RWPE2 (cell line): ENCODE measurements around the gene PICK1.

Source experiments
- ATAC-seq: fragments of 200-7000 bp; cut with Tn5 transposase; 3 replicates; pipeline ENCODE4 v1.9.1; 2021; ENCODE audit warnings: low read depth
- DNase-seq: peaks from one replicate; pipeline ENCODE4 v3.0.0-alpha.2; 2020; ENCODE audit warnings: low spot score
- H3K27ac ChIP-seq: fragments of 450-650 bp; 2 replicates; pipeline ENCODE4 v1.5.1; 2017; ENCODE audit warnings: mild to moderate bottlenecking; ENCODE audit not compliant: poor library complexity, severe bottlenecking
- H3K27me3 ChIP-seq: fragments of 250-450 bp; sonication (Bioruptor Pico); 2 replicates; pipeline ENCODE4 v1.5.1; 2021; ENCODE audit warnings: mild to moderate bottlenecking, moderate library complexity; ENCODE audit not compliant: insufficient read depth, poor library complexity, severe bottlenecking
- H3K36me3 ChIP-seq: fragments of 250-450 bp; sonication (Bioruptor Pico); 2 replicates; pipeline ENCODE4 v1.5.1; 2020; ENCODE audit warnings: low read depth, mild to moderate bottlenecking, moderate library complexity
- H3K4me1 ChIP-seq: fragments of 250-450 bp; sonication (Bioruptor Pico); 2 replicates; pipeline ENCODE4 v1.5.1; 2021; ENCODE audit warnings: mild to moderate bottlenecking, moderate library complexity; ENCODE audit not compliant: insufficient read depth, poor library complexity, severe bottlenecking
- H3K4me3 ChIP-seq: fragments of 250-450 bp; sonication (Bioruptor Pico); 2 replicates; pipeline ENCODE4 v1.5.1; 2021; ENCODE audit warnings: mild to moderate bottlenecking, moderate library complexity; ENCODE audit not compliant: severe bottlenecking
- H3K9me3 ChIP-seq: fragments of 250-450 bp; sonication (Bioruptor Pico); 2 replicates; pipeline ENCODE4 v1.5.1; 2021; ENCODE audit warnings: mild to moderate bottlenecking, moderate library complexity; ENCODE audit not compliant: severe bottlenecking
- CTCF ChIP-seq: fragments of 450-650 bp; IDR thresholded peaks from one replicate; pipeline ENCODE4 v1.5.1; 2017; ENCODE audit warnings: mild to moderate bottlenecking, moderate library complexity; ENCODE audit not compliant: poor library complexity, severe bottlenecking

Gene PICK1

GRCh38 chr22:38041760-38042487 lies 15.3 kb upstream of the PICK1 start:
- Histone ChIP-seq H3K27ac (no peak overlapping the region), H3K4me1 (no peaks in the 10 kb centered on the region), H3K36me3 (no peaks in the 10 kb centered on the region), H3K4me3 (no peak overlapping the region), H3K27me3 (no peaks in the 10 kb centered on the region), H3K9me3 (no peaks in the 10 kb centered on the region)
- DNase-seq (no peak), ATAC-seq (no peak)
- TF ChIP-seq CTCF = no peak

- no peak for ATAC-seq
These were observed 14.8 kb upstream of the PICK1 start for GRCh38 chr22:38042488-38042790.

GRCh38 chr22:38043151-38044039 lies 13.8 kb upstream of the PICK1 start:
- Histone ChIP-seq H3K9me3 (no peaks in the 10 kb centered on the region), H3K27me3 (no peaks in the 10 kb centered on the region), H3K36me3 (no peaks in the 10 kb centered on the region), H3K27ac (no peak overlapping the region), H3K4me1 (no peaks in the 10 kb centered on the region), H3K4me3 (no peak overlapping the region)
- no peak for TF ChIP-seq CTCF
- DNase-seq = no peak
- no peak for ATAC-seq

More at GRCh38 chr22:38042488-38042790, 14.8 kb upstream of the PICK1 start:
- H3K4me1 ChIP-seq = no peaks in the 10 kb centered on the region
- no peaks in the 10 kb centered on the region for H3K36me3 ChIP-seq
- no peak for DNase-seq
- no peak for TF ChIP-seq CTCF
- no peaks in the 10 kb centered on the region for H3K9me3 ChIP-seq
- no peak overlapping the region for H3K4me3 ChIP-seq
- H3K27ac ChIP-seq = no peak overlapping the region
- H3K27me3 ChIP-seq = no peaks in the 10 kb centered on the region

- no peak for ATAC-seq
- Histone ChIP-seq H3K36me3 (no peaks in the 10 kb centered on the region), H3K4me1 (no peaks in the 10 kb centered on the region), H3K27ac (no peak overlapping the region), H3K9me3 (no peaks in the 10 kb centered on the region), H3K27me3 (no peaks in the 10 kb centered on the region), H3K4me3 (no peak overlapping the region)
- TF ChIP-seq CTCF = no peak
- no peak for DNase-seq
These were observed 11.0 kb upstream of the PICK1 start for GRCh38 chr22:38046070-38046748.
